ENCODE data around the gene CEMIP.

Gene CEMIP

GRCh38 chr15:80773122-80773551 lies 6.0 kb upstream of the CEMIP start:
- Histone ChIP-seq H3K27ac (ENCODE audit: insufficient read depth, low read length, poor library complexity, severe bottlenecking) (no peak overlapping the region), H3K36me3 (ENCODE audit: control insufficient read depth, insufficient read depth, low read length) (no peaks in the 10 kb centered on the region), H3K4me1 (ENCODE audit: control insufficient read depth, insufficient read depth, low read length, poor library complexity, severe bottlenecking) (no peaks in the 10 kb centered on the region), H3K4me3 (ENCODE audit: insufficient read depth, low read depth, low read length, poor library complexity, severe bottlenecking) (no peak overlapping the region), H3K27me3 (replicated peaks; ENCODE audit: control insufficient read depth, insufficient read depth, low read length, poor library complexity, severe bottlenecking) (no peaks in the 10 kb centered on the region), H3K9me3 (ENCODE audit: control insufficient read depth, low read length) (no peaks in the 10 kb centered on the region)
- DNase-seq = no peak

- Histone ChIP-seq H3K27me3 (replicated peaks; ENCODE audit: control insufficient read depth, insufficient read depth, low read length, poor library complexity, severe bottlenecking) (peaks cover 6% of the 10 kb centered on the region), H3K4me1 (ENCODE audit: control insufficient read depth, insufficient read depth, low read length, poor library complexity, severe bottlenecking) (no peaks in the 10 kb centered on the region), H3K27ac (ENCODE audit: insufficient read depth, low read length, poor library complexity, severe bottlenecking) (no peak overlapping the region), H3K36me3 (ENCODE audit: control insufficient read depth, insufficient read depth, low read length) (no peaks in the 10 kb centered on the region), H3K9me3 (ENCODE audit: control insufficient read depth, low read length) (no peaks in the 10 kb centered on the region), H3K4me3 (ENCODE audit: insufficient read depth, low read depth, low read length, poor library complexity, severe bottlenecking) (no peak overlapping the region)
- DNase-seq = no peak
These were observed 5.3 kb upstream of the CEMIP start for GRCh38 chr15:80773792-80774352.

GRCh38 chr15:80774486-80774885 lies 4.7 kb upstream of the CEMIP start:
- H3K9me3 ChIP-seq (ENCODE audit: control insufficient read depth, low read length) = no peaks in the 10 kb centered on the region
- peaks cover 12% of the 10 kb centered on the region for H3K27me3 ChIP-seq (replicated peaks; ENCODE audit: control insufficient read depth, insufficient read depth, low read length, poor library complexity, severe bottlenecking)
- no peak overlapping the region for H3K27ac ChIP-seq (ENCODE audit: insufficient read depth, low read length, poor library complexity, severe bottlenecking)
- H3K36me3 ChIP-seq (ENCODE audit: control insufficient read depth, insufficient read depth, low read length) = no peaks in the 10 kb centered on the region
- no peak overlapping the region for H3K4me3 ChIP-seq (ENCODE audit: insufficient read depth, low read depth, low read length, poor library complexity, severe bottlenecking)
- peaks cover 4% of the 10 kb centered on the region for H3K4me1 ChIP-seq (ENCODE audit: control insufficient read depth, insufficient read depth, low read length, poor library complexity, severe bottlenecking)
- no peak for DNase-seq

GRCh38 chr15:80775338-80775737 lies 3.8 kb upstream of the CEMIP start:
- H3K27ac ChIP-seq (ENCODE audit: insufficient read depth, low read length, poor library complexity, severe bottlenecking) = no peak overlapping the region
- peaks cover 7% of the 10 kb centered on the region for H3K4me1 ChIP-seq (ENCODE audit: control insufficient read depth, insufficient read depth, low read length, poor library complexity, severe bottlenecking)
- H3K4me3 ChIP-seq (ENCODE audit: insufficient read depth, low read depth, low read length, poor library complexity, severe bottlenecking) = no peak overlapping the region
- no peaks in the 10 kb centered on the region for H3K9me3 ChIP-seq (ENCODE audit: control insufficient read depth, low read length)
- H3K27me3 ChIP-seq (replicated peaks; ENCODE audit: control insufficient read depth, insufficient read depth, low read length, poor library complexity, severe bottlenecking) = peaks cover 21% of the 10 kb centered on the region
- H3K36me3 ChIP-seq (ENCODE audit: control insufficient read depth, insufficient read depth, low read length) = no peaks in the 10 kb centered on the region
- DNase-seq = no peak

- peak; percentile 14 to 29 (median 16) for DNase-seq
- Histone ChIP-seq H3K9me3 (ENCODE audit: control insufficient read depth, low read length) (no peaks in the 10 kb centered on the region), H3K27me3 (replicated peaks; ENCODE audit: control insufficient read depth, insufficient read depth, low read length, poor library complexity, severe bottlenecking) (peaks cover 28% of the 10 kb centered on the region), H3K4me1 (ENCODE audit: control insufficient read depth, insufficient read depth, low read length, poor library complexity, severe bottlenecking) (peaks cover 7% of the 10 kb centered on the region), H3K27ac (ENCODE audit: insufficient read depth, low read length, poor library complexity, severe bottlenecking) (no peak overlapping the region), H3K36me3 (ENCODE audit: control insufficient read depth, insufficient read depth, low read length) (no peaks in the 10 kb centered on the region), H3K4me3 (ENCODE audit: insufficient read depth, low read depth, low read length, poor library complexity, severe bottlenecking) (no peak overlapping the region)
These were observed 2.6 kb upstream of the CEMIP start for GRCh38 chr15:80776420-80777045.

GRCh38 chr15:80777137-80777536 lies 2.0 kb upstream of the CEMIP start:
- H3K27ac ChIP-seq (ENCODE audit: insufficient read depth, low read length, poor library complexity, severe bottlenecking) = no peak overlapping the region
- no peak overlapping the region for H3K4me3 ChIP-seq (ENCODE audit: insufficient read depth, low read depth, low read length, poor library complexity, severe bottlenecking)
- no peaks in the 10 kb centered on the region for H3K9me3 ChIP-seq (ENCODE audit: control insufficient read depth, low read length)
- peaks cover 7% of the 10 kb centered on the region for H3K4me1 ChIP-seq (ENCODE audit: control insufficient read depth, insufficient read depth, low read length, poor library complexity, severe bottlenecking)
- DNase-seq = no peak
- H3K27me3 ChIP-seq (replicated peaks; ENCODE audit: control insufficient read depth, insufficient read depth, low read length, poor library complexity, severe bottlenecking) = peaks cover 28% of the 10 kb centered on the region
- H3K36me3 ChIP-seq (ENCODE audit: control insufficient read depth, insufficient read depth, low read length) = no peaks in the 10 kb centered on the region

- Histone ChIP-seq H3K4me3 (ENCODE audit: insufficient read depth, low read depth, low read length, poor library complexity, severe bottlenecking) (no peak overlapping the region), H3K27ac (ENCODE audit: insufficient read depth, low read length, poor library complexity, severe bottlenecking) (no peak overlapping the region), H3K9me3 (ENCODE audit: control insufficient read depth, low read length) (no peaks in the 10 kb centered on the region), H3K36me3 (ENCODE audit: control insufficient read depth, insufficient read depth, low read length) (no peaks in the 10 kb centered on the region), H3K4me1 (ENCODE audit: control insufficient read depth, insufficient read depth, low read length, poor library complexity, severe bottlenecking) (peaks cover 7% of the 10 kb centered on the region), H3K27me3 (replicated peaks; ENCODE audit: control insufficient read depth, insufficient read depth, low read length, poor library complexity, severe bottlenecking) (peaks cover 28% of the 10 kb centered on the region)
- no peak for DNase-seq
These were observed 1.1 kb upstream of the CEMIP start for GRCh38 chr15:80777826-80778620.

GRCh38 chr15:80778621-80778963 lies 578 bp upstream of the CEMIP start:
- DNase-seq = no peak
- Histone ChIP-seq H3K4me1 (ENCODE audit: control insufficient read depth, insufficient read depth, low read length, poor library complexity, severe bottlenecking) (peaks cover 7% of the 10 kb centered on the region), H3K36me3 (ENCODE audit: control insufficient read depth, insufficient read depth, low read length) (no peaks in the 10 kb centered on the region), H3K27ac (ENCODE audit: insufficient read depth, low read length, poor library complexity, severe bottlenecking) (no peak overlapping the region), H3K4me3 (ENCODE audit: insufficient read depth, low read depth, low read length, poor library complexity, severe bottlenecking) (no peak overlapping the region), H3K27me3 (replicated peaks; ENCODE audit: control insufficient read depth, insufficient read depth, low read length, poor library complexity, severe bottlenecking) (peaks cover 28% of the 10 kb centered on the region), H3K9me3 (ENCODE audit: control insufficient read depth, low read length) (no peaks in the 10 kb centered on the region)

GRCh38 chr15:80779658-80780415 lies 667 bp downstream of the CEMIP start:
- peaks cover 28% of the 10 kb centered on the region for H3K27me3 ChIP-seq (replicated peaks; ENCODE audit: control insufficient read depth, insufficient read depth, low read length, poor library complexity, severe bottlenecking)
- H3K9me3 ChIP-seq (ENCODE audit: control insufficient read depth, low read length) = no peaks in the 10 kb centered on the region
- H3K4me1 ChIP-seq (ENCODE audit: control insufficient read depth, insufficient read depth, low read length, poor library complexity, severe bottlenecking) = peaks cover 7% of the 10 kb centered on the region
- H3K36me3 ChIP-seq (ENCODE audit: control insufficient read depth, insufficient read depth, low read length) = no peaks in the 10 kb centered on the region
- peak overlapping the region; percentile 25 for H3K4me3 ChIP-seq (ENCODE audit: insufficient read depth, low read depth, low read length, poor library complexity, severe bottlenecking)
- H3K27ac ChIP-seq (ENCODE audit: insufficient read depth, low read length, poor library complexity, severe bottlenecking) = no peak overlapping the region
- DNase-seq = no peak

Data from effector memory CD4-positive, alpha-beta T cell (primary cell).